ENCODE data around the gene ICAM5. TPM values are rescaled to one million over a fixed set of nuclear protein-coding genes. Genes with fewer than 3 reads are reported as not detected.

The ICAM5 gene
- polyA plus RNA-seq, 3 donors = 0.08 to 0.18 (median 0.10) TPM

DNA sequence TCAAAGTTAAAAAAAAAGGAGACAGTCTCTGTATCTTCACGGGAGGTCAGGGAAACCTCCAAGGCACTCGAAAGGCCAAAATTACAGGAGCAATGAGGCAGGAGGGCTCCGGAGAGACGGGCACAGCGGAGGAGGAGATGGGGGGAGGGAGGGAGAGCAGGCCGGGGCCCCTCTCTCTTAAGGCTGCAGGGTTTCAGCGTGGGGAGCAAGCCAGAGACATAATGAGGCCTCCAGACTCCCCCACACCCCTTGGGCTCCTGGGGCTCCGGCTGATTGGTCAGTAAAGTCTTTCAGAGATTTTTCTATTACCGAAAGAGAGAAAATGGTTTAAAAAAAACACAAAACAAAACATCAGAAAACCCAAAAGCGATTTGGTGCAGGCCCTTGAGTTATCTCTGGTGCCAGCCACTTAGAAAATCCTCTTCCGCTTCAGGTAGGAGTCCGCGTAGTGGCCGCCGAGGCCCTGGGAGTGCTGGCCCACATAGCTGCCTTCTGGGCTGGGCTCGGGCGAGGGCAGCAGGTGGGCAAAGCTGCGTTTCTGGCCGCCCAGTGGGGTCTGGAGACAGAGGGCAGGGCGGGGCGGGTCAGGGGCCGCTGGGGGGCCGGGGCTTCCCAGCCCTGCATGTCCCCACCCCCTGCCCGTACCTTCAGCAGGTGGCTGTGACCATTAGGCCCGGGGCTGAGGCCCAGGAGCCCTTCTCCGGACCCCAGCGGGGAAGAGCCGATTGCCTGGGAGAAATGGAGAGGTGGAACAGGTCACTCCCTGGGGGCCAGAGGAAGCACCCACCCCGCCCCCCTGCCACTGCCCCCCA lies 27.5 kb downstream of the ICAM5 start:
- no peak for DNase-seq (ENCODE audit: low read depth in 3 of 3, low spot score in 2 of 3)

DNA sequence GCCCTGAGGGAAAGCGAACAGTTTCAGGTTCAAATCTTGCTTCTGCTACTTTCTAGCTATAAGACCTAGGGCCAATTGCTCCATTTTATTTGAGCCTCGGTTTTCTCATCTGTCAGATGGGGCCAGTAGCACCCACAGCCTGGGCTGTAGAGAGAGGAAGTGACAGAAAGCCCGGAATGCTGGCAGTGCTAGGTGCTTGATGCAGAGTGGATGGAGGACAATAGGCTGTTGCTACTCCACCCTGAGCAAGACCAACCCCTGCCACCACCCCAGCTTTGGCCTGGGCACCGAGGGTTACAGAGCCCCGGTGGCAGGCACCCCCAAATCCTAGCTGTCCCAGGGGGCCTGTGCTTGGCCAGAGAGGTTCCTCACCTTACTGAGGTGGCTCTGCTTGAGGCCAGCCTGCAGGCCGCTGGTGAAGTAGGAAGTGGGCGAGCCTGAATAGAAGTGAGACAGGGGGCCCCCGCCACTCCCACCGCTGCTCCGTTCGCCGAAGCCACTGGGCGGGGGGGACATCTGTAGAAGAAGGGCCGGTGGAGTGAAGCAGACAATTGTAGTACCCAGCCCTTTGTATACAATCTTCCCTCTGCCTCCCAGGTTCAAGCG lies 28.2 kb downstream of the ICAM5 start:
- no peak for DNase-seq (ENCODE audit: low read depth in 3 of 3, low spot score in 2 of 3)

GRCh38 chr19:10318807-10319682 lies 29.3 kb downstream of the ICAM5 start:
- DNase-seq (ENCODE audit: low read depth in 3 of 3, low spot score in 2 of 3) = no peak

DNA sequence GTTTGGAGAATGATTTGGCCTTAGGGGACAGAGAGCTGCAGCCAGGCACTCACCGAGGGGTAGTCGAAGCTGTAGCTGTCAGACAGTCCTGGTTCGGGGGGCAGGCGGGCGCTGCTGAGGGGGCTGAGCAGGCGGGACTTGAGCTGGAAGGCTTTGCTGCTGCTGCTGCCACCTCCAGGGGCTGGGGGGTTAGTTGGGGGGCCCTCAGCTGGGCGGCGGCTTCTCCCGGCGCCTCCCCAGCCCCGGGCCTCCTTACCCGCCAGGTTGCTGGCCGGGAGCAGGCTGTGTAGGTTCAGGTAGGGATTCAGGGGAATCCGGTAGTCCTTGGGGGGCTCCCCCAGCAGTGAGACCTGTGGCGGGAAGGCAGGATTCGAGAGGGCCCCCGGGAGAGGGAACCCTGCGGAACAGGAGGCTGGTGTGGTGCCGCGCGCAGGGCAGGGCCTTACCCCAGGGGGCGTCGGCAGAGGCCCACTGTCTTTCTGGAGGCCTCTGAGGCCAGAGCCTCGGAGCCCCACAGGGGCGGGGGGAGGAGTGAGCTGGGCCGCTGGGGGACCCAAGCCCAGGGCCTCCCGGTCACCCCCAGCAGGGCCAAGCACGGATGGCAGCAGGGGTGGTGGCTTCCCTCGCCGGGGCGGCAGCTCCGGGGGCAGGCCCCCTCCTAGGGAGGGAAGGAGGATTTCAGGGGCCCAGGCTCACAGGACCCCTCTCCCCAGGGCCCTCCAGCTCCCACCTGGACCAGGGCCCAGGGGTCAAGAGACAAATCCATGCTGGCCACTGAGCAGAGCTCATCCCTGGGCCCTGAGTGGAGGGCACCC lies 31.1 kb downstream of the ICAM5 start:
- DNase-seq (ENCODE audit: low read depth in 3 of 3, low spot score in 2 of 3) = no peak

DNA sequence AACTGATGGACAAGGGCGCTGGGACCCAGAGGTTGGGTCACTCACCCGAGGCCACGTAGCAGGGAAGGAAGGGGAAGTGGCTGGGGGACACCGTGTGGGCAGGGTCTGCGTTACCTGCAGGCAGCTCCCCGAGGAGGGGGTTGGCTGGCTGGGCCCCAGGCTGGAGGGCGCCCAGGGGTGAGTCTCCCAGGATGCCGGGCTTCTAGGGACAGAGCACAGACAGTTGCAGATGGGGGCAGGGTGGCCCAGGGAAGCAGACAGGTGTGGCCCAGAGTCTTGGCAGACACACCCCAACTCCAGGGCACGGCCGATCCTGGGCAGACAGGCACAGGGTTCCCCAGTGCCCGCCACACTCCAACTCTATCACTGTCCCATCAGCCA lies 31.7 kb downstream of the ICAM5 start:
- no peak for DNase-seq (ENCODE audit: low read depth in 3 of 3, low spot score in 2 of 3)

DNA sequence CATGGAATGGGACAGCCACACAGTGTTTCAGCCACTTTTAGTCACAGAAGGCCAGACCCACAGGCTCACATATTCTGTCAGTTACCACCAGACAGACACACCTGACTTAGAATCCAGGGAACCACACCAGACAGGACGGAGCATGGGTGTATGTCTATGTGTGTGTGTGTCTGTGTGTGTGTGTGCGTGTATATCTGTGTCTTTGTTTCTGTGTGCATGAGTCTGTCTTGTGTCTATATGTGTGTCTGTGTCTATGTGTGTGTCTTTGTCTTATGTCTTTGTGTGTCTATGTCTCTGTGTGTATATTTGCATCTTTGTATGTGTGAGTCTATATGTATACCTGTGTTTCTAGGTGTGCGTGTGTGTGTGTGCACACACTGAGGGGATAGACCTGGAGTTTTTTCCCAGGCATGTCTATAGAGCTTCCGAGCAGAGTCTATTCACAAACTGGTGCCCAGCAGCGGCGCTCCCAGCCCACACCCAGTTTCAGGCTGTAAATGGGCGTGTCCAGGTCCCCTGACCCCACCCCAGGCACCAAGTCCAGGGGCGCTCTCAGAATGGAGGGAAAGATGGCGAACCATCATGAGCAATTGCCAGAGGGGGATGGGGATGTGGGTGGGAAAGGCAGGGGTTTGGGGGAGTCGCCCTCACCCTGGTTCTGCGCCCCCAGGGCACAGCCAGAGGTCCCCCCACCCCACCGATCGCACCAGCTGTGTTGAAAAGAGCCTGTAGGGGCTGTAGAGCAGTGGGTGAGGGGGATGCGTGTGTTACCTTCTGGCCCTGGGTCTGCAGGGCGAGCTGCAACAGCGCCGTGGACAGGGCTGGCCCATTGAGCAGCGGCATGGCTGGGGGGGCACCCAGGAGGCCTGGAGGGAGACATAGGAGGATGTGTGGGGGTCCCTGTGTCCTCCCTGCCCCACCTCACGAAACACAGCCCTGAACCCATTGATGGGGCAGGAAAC lies 32.4 kb downstream of the ICAM5 start:
- no peak for DNase-seq (ENCODE audit: low read depth in 3 of 3, low spot score in 2 of 3)

DNA sequence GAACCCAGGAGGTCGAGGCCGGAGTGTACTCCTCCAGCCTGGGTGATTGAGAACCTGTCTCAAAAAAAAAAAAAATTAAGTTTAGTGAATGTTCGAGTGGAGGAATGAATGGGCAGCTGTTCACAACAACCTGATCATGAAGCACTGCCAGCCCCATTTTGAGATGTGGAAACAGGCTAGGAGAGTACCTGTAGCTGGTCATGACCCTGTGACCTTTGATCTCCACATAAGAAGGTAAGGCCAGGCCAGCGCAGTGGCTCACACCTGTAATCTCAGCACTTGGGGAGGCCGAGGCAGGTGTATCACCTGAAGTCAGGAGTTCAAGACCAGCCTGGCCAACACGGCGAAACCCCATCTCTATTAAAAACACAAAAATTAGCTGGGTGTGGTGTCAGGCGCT lies 36.0 kb downstream of the ICAM5 start:
- DNase-seq (ENCODE audit: low read depth in 3 of 3, low spot score in 2 of 3) = no peak

DNA sequence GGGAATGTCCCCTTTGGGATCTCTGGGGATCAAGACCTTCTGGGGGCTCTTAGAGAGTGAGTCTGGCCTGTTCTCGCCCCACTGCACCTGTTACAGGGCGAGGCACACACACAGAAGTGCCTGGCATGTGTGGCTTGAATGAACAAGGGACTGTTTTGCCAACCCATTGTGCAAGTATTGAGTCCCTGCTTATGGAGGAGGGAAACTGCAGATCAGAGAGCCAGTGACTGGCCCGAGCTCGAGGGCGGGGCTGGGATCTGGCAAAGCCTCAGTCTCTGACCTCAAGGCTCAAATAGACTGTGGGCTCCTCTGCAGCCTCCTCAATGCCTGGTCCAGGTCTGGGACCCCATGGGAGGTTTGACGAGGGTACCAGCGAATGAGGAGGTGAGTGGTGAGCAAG lies 38.0 kb downstream of the ICAM5 start:
- no peak for DNase-seq (ENCODE audit: low read depth in 3 of 3, low spot score in 2 of 3)

- no peak for DNase-seq (ENCODE audit: low read depth in 3 of 3, low spot score in 2 of 3)
Measured at GRCh38 chr19:10328558-10329429, 39.0 kb downstream of the ICAM5 start.

- no peak for DNase-seq (ENCODE audit: low read depth in 3 of 3, low spot score in 2 of 3)
Measured at GRCh38 chr19:10329555-10329954, 39.8 kb downstream of the ICAM5 start.

GRCh38 chr19:10332158-10332964 lies 42.6 kb downstream of the ICAM5 start:
- DNase-seq (ENCODE audit: low read depth in 3 of 3, low spot score in 2 of 3) = no peak

- DNase-seq (ENCODE audit: low read depth in 3 of 3, low spot score in 2 of 3) = peak; percentile 85 to 94 (median 90)
Measured at GRCh38 chr19:10332965-10333757, 43.4 kb downstream of the ICAM5 start, which contains the start of gene RAVER1. RAVER1 (minus strand) TSS chr19:10333529; CDS start chr19:10333507, 22 bp downstream.

DNA sequence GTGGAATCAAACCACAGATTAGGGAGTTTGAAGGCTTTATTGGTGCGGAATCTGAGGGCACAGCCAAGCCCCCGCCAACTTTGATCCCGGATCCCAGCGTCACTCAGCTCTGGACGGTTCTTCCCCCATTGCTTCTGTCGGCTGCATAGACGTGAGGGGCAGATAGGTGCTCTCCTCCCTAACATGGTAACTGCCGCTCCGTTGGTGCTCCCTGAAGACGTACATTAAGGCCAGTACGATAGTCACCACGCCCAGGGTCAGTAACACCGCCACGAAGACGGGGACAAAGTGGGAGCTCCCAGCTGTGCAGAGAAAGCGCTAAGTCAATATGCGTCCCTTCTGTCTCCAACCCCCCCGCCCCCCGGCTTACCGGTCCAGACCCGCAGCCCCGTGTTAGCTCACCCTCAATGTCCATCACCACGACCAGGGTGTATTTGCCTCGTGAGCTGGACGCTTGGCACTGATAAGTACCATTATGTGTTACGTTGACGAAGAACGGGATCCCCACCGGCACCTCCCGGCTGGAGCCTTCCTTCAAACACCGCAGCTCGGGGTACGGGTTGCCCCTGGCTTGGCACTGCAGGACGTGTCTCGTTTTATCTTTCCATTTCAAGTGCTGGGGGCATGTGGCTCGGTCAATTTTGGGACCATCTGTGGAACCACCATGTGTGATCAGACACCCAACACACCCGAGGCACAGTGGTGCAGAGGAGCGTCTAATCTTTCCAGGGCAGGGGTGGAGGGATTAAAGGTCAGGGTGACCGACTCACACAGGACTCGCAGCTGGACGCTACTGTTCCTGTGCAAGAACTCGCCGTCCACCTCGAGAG lies 44.2 kb downstream of the ICAM5 start:
- no peak for DNase-seq (ENCODE audit: low read depth in 3 of 3, low spot score in 2 of 3)

DNA sequence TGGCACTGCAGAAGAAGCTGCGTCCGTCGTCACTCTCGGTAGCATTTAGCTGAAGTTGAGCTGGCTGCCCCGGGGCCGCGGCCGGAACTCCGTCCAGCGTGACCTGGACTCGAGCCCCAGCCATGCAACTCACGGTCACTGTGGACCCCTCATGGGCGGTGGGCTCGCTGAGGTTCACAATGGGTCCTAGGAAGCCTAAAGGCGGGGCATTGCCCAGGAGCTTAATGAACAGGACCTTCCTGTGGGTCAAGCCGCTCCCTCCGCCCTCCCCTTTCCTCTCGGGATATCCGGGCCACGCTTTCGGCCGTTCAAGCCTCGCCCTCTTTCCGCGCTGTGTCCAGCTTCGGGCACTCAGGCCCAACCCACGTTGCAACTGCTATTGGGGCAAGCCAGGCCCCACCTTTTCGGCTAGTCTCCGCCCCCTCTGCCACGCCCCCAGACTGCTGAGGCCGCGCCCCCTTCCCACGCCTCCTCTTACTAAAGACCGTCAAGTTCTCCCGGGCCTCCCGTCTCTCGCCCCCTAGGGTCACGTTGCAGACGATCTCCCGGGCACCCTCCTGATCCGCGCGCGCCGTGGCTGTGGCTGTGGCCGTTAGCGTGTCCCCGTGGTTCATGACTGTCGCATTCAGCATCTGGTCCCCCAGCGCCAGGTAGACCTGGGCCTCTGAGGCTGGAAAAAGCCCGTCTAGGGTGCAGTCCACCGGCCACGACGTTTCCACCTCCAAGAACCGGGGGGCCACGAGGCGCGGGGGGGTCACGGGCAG lies 45.0 kb downstream of the ICAM5 start:
- DNase-seq (ENCODE audit: low read depth in 3 of 3, low spot score in 2 of 3) = peak in 2 of 3 donors; percentile 65 to 82

DNA sequence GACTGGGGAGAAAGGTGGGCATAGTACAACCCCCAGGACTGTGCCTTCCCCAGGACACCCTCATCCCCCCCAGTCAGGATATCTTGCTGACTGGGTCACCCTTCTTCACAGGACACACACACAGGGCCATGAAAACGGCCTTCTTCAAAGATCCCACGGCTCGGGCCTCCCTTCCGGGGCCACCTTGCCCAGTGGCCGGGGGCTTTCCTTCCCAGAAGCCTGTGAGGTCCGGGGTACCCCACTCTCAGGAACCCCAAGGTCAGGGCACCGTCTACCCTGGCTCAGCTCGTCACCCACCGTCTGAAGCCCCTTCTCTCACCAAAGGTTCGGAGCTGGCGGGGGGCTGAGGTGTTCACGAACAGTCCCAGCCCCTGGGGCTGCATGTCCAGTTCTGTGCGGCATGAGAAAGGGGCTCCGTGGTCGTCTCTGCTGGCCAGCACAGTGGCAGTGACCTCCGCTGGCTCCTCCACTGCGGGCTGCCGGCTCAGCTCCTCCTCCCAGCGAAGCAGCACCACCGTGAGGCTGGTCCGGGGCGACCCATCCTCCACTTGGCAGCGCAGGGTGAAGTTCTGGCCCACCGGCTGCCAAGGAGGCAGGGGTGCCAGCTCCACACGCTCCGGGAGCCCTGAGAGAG lies 45.7 kb downstream of the ICAM5 start:
- DNase-seq (ENCODE audit: low read depth in 3 of 3, low spot score in 2 of 3) = no peak
